Endothelial cell (in vitro differentiated cells): Measurements from ENCODE around the gene MEIOB. TPM values are rescaled to one million over a fixed set of nuclear protein-coding genes. Genes with fewer than 3 reads are reported as not detected.

Experiments
- DNase-seq: peaks from one replicate; pipeline ENCODE4 v3.0.0; 2021; ENCODE audit warnings: low spot score
- H3K27ac Mint-ChIP-seq: one replicate; pipeline ENCODE4 v1.8.0; 2021; ENCODE audit warnings: mixed read lengths, inconsistent platforms; ENCODE audit not compliant: unreplicated experiment
- H3K27me3 Mint-ChIP-seq: one replicate; pipeline ENCODE4 v1.8.0; 2021; ENCODE audit warnings: mild to moderate bottlenecking, moderate library complexity, mixed read lengths, inconsistent platforms; ENCODE audit not compliant: unreplicated experiment
- H3K36me3 Mint-ChIP-seq: one replicate; pipeline ENCODE4 v1.8.0; 2021; ENCODE audit warnings: mild to moderate bottlenecking, low read depth, mixed read lengths, inconsistent platforms; ENCODE audit not compliant: unreplicated experiment
- H3K4me1 Mint-ChIP-seq: one replicate; pipeline ENCODE4 v1.8.0; 2021; ENCODE audit warnings: mild to moderate bottlenecking, mixed read lengths, inconsistent platforms; ENCODE audit not compliant: unreplicated experiment
- H3K4me3 Mint-ChIP-seq: one replicate; pipeline ENCODE4 v1.8.0; 2021; ENCODE audit warnings: mild to moderate bottlenecking, mixed read lengths, inconsistent platforms; ENCODE audit not compliant: unreplicated experiment
- H3K9me3 Mint-ChIP-seq: one replicate; pipeline ENCODE4 v1.8.0; 2021; ENCODE audit warnings: mixed read lengths, inconsistent platforms; ENCODE audit not compliant: unreplicated experiment
- total RNA-seq: library from RNA; stranded (reverse); fragmentation: NEBNext Ultra II Directional; extraction: Animal tissue kit (Norgen Biotek cat#: 25700); gene quantifications from one replicate; pipeline ENCODE4 v1.2.1, GENCODE V29; 2021; ENCODE audit not compliant: unreplicated experiment
- TF ChIP-seq, protein P1 (sequence below): fragments of 200-600 bp; sonication (generic); IDR thresholded peaks from one replicate; pipeline ENCODE4 v1.5.0; 2021; ENCODE audit warnings: antibody characterized with exemption; ENCODE audit not compliant: unreplicated experiment

MEIOB gene
- total RNA-seq, 1 donor from 2014 or later = not detected

DNA sequence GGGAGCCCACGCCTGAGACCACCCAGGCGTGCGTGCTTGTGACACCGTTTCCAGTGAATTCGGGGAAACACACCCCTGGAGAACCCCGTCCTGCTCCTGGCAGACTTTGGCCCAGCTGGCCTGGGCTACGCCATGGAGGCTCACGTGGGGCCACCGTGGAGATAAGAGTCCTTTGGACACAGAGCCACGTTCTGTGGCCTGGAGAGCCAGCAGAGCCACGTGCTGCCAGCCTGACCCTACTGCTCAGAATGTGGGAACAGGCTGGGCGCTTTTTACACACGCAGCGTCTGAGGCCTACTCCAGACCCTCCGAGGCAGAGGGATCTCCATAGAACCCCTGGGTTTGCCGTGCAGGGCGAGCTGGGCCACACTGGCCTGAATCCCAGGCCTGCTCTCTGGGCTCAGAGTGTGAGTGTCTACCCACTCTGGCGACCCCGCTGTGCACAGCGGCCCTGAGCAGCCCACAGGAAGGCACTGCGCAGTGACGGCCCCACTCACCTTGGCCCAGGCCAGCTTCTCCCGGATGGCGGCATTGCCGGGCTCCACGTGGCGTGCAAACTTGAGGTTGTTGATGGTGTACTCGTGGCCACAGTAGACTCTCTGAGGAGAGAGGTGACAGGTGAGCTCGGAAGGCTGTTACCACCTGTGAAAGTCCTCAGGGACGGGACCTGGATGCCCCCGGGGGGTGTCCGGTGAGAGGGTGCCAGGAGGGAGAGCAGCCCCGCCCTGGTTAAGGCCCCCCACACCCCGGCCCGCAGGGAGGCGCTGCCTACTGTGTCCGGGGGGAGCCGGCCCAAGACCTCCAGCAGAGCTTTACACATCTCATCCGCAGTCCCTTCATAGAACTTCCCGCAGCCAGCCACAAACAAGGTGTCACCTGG is 55.3 kb downstream of the MEIOB start:
- H3K27me3 Mint-ChIP-seq = no peaks in the 10 kb centered on the region
- H3K36me3 Mint-ChIP-seq = peaks cover 21% of the 10 kb centered on the region
- no peak overlapping the region for H3K4me3 Mint-ChIP-seq
- H3K4me1 Mint-ChIP-seq = no peaks in the 10 kb centered on the region
- TF ChIP-seq, protein P1, sequence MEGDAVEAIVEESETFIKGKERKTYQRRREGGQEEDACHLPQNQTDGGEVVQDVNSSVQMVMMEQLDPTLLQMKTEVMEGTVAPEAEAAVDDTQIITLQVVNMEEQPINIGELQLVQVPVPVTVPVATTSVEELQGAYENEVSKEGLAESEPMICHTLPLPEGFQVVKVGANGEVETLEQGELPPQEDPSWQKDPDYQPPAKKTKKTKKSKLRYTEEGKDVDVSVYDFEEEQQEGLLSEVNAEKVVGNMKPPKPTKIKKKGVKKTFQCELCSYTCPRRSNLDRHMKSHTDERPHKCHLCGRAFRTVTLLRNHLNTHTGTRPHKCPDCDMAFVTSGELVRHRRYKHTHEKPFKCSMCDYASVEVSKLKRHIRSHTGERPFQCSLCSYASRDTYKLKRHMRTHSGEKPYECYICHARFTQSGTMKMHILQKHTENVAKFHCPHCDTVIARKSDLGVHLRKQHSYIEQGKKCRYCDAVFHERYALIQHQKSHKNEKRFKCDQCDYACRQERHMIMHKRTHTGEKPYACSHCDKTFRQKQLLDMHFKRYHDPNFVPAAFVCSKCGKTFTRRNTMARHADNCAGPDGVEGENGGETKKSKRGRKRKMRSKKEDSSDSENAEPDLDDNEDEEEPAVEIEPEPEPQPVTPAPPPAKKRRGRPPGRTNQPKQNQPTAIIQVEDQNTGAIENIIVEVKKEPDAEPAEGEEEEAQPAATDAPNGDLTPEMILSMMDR = no peak
- DNase-seq = no peak
- H3K9me3 Mint-ChIP-seq = no peaks in the 10 kb centered on the region
- no peak overlapping the region for H3K27ac Mint-ChIP-seq

DNA sequence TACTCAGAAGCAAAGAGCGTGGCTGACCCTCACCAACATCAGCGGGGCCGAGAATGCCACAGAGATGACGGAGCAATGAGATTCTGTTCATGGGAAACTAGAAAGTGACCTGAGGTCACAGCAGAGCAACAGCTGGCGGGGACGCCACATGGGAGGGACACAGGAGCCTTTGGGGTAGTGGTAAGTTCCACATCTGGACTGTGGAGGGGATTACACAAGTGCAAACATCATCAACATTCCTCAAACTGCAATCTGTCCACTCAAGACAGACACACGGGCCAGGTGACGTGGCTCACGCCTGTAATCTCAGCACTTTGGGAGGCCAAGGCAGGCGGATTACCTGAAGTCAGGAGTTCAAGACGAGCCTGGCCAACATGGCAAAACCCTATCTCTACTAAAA is 56.5 kb downstream of the MEIOB start:
- no peak for DNase-seq
- no peaks in the 10 kb centered on the region for H3K4me1 Mint-ChIP-seq
- TF ChIP-seq, protein P1 = no peak
- H3K36me3 Mint-ChIP-seq = peaks cover 24% of the 10 kb centered on the region
- H3K27ac Mint-ChIP-seq = no peak overlapping the region
- no peaks in the 10 kb centered on the region for H3K9me3 Mint-ChIP-seq
- H3K4me3 Mint-ChIP-seq = peak overlapping the region; percentile 56
- no peaks in the 10 kb centered on the region for H3K27me3 Mint-ChIP-seq

DNA sequence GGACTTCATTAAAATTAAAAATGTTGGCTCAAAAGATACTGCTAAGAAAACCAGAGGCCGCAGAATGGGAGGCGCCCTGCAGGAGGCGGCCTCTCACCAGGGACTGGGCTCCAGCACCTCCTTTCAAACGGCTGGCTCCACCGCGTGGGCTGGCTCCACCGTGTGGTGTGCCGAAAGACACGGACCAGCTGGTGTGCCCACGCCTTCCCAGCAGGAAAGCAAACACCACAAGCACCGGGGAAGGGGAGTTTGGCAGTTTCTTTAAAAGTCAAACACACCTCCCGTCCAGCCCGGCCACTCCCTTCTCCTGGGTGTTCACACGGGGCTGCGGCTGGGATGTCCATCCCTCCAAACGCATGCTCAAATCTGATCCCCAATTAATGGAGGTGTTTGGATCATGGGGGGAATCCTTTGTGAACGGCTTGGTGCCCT is 59.2 kb downstream of the MEIOB start:
- H3K27ac Mint-ChIP-seq = no peak overlapping the region
- H3K27me3 Mint-ChIP-seq = no peaks in the 10 kb centered on the region
- TF ChIP-seq, protein P1 = peak; percentile 35
- H3K9me3 Mint-ChIP-seq = no peaks in the 10 kb centered on the region
- H3K4me1 Mint-ChIP-seq = no peaks in the 10 kb centered on the region
- peak; percentile 52 for DNase-seq
- no peak overlapping the region for H3K4me3 Mint-ChIP-seq
- peaks cover 23% of the 10 kb centered on the region for H3K36me3 Mint-ChIP-seq

DNA sequence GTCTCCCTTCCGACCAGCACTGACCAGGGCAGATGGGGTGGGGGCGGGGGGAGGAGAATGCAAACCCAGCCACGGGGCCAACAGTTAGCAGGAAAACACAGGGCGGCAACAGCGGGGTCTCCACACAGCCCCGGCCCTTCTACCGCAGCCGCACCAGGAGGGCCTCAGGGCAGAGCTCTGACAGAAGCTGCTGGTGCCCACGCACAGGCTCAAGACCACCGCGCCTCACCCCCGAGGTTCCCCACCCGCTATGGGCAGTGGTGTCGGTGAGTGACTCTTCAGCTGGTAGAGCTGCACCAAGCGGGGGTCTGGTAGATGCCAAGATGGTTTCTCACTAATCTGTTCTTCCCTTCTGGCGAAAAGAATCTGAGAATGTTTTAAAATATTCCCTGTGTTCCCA is 61.4 kb downstream of the MEIOB start:
- Mint-ChIP-seq H3K36me3 (peaks cover 39% of the 10 kb centered on the region), H3K4me3 (no peak overlapping the region), H3K27me3 (no peaks in the 10 kb centered on the region), H3K4me1 (no peaks in the 10 kb centered on the region), H3K9me3 (no peaks in the 10 kb centered on the region), H3K27ac (no peak overlapping the region)
- TF ChIP-seq, protein P1 = no peak
- no peak for DNase-seq

- Mint-ChIP-seq H3K4me3 (no peak overlapping the region), H3K27me3 (no peaks in the 10 kb centered on the region), H3K36me3 (peaks cover 36% of the 10 kb centered on the region), H3K9me3 (no peaks in the 10 kb centered on the region), H3K4me1 (no peaks in the 10 kb centered on the region), H3K27ac (no peak overlapping the region)
- TF ChIP-seq, protein P1 = no peak
- DNase-seq = no peak
Measured at GRCh38 chr16:1810106-1810505, 61.9 kb downstream of the MEIOB start.
